Measurements from ENCODE around the gene RHEB. TPM values are rescaled to one million over a fixed set of nuclear protein-coding genes. Genes with fewer than 3 reads are reported as not detected.

RHEB gene
- total and polyA plus RNA-seq, 2 of the 13 experiments (the other 11 are each of a cell fraction or from before 2014, with no cell fraction given): 55.0 to 77.6 TPM

DNA sequence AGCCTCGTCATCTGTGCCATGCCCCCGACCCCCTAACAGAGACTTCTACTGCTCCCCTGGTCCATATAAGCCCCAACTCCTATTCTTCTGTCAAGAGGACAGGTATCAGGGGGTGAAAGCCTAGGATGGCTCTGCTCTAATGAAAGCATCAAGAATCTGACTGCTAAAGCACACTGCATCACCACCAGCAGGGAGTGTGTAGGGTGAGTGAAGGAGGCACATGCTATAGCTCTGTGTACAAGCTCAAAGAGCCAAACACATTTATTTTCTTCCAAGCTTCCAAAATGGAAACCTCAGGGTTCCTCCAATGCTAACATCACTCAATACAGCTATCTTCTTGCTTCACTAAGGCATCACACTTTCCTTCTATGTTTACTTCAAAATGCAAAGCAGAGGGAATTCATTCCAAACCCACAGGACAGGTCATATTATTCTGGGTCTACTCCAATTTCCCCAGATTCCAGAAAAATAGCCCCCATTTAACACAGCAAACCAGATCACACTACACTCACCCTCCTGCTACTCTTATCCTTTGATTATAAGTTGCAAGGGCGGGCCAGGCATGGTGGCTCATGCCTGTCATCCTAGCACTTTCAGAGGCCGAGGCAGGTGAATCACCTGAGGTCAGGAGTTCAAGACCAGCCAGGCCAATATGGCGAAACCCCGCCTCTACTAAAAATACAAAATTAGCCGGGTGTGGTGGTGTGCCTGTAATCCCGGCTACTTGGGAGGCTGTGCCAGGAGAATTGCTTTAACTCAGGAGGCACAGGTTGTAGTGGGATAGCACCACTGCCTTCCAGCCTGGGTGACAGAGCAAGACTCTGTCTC is 36.6 kb downstream of the RHEB start:
- no peak for FAIRE-seq
- BruUV-seq (replicated peaks): no TSS peak
- in situ Hi-C loops (cut with HindIII; ENCODE audit: extremely low pct_ligation_motif_present, low pct_unique_long_range_greater_than_20kb) (no loop called here), intact Hi-C loops (cut with micrococcal nuclease; ENCODE audit: unreplicated experiment) (no loop called here)
- no peak for ATAC-seq
- no peaks in the 10 kb centered on the region for H3K9me3 ChIP-seq (ENCODE audit: low read length)
- TF ChIP-seq HCFC1 (IDR thresholded peaks at IDR 0.05; ENCODE audit: low read depth, low read length): no peak
- TF ChIP-seq, protein P1, sequence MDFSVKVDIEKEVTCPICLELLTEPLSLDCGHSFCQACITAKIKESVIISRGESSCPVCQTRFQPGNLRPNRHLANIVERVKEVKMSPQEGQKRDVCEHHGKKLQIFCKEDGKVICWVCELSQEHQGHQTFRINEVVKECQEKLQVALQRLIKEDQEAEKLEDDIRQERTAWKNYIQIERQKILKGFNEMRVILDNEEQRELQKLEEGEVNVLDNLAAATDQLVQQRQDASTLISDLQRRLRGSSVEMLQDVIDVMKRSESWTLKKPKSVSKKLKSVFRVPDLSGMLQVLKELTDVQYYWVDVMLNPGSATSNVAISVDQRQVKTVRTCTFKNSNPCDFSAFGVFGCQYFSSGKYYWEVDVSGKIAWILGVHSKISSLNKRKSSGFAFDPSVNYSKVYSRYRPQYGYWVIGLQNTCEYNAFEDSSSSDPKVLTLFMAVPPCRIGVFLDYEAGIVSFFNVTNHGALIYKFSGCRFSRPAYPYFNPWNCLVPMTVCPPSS (IDR thresholded peaks at IDR 0.05): no peak
- no peak for TF ChIP-seq NR3C1 (CRISPR knock-in tag; IDR thresholded peaks at IDR 0.05)
- TF ChIP-seq, protein P2, sequence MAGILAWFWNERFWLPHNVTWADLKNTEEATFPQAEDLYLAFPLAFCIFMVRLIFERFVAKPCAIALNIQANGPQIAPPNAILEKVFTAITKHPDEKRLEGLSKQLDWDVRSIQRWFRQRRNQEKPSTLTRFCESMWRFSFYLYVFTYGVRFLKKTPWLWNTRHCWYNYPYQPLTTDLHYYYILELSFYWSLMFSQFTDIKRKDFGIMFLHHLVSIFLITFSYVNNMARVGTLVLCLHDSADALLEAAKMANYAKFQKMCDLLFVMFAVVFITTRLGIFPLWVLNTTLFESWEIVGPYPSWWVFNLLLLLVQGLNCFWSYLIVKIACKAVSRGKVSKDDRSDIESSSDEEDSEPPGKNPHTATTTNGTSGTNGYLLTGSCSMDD (CRISPR knock-in tag; IDR thresholded peaks at IDR 0.05): no peak
- no peak for TF ChIP-seq ELF4 (CRISPR knock-in tag; IDR thresholded peaks at IDR 0.05; ENCODE audit: borderline replicate concordance)
- TF ChIP-seq PCBP2 (optimal IDR thresholded peaks at IDR 0.05; ENCODE audit: low read depth, low read length, poor library complexity, severe bottlenecking): no peak
- no peak for TF ChIP-seq SRSF9 (IDR thresholded peaks at IDR 0.05; ENCODE audit: borderline replicate concordance, insufficient read depth, low read depth, low read length, poor library complexity, severe bottlenecking)
- TF ChIP-seq PPARG (CRISPR knock-in tag; conservative IDR thresholded peaks at IDR 0.05): no peak
- no peak for TF ChIP-seq ZNF674 (CRISPR knock-in tag; IDR thresholded peaks at IDR 0.05; ENCODE audit: low read depth)
- no peak for TF ChIP-seq MED8 (CRISPR knock-in tag; IDR thresholded peaks at IDR 0.05; ENCODE audit: insufficient replicate concordance)
- H3K36me3 ChIP-seq (replicated peaks in 1 of 2; ENCODE audit: control insufficient read depth in 1 of 2, insufficient read depth in 2 of 2, low read length in 2 of 2): peaks cover 13 to 70% of the 10 kb centered on the region in 2 experiments
- no peak overlapping the region for H3K9ac ChIP-seq (ENCODE audit: insufficient read depth, low read depth, low read length)
- no peak for DNase-seq (ENCODE audit: low spot score)
- 96% methylated on average over 7 of the region's 8 CpGs for WGBS (ENCODE audit: low lambda C conversion rate)
- no peak overlapping the region for H2AFZ ChIP-seq (ENCODE audit: low read length)
- peaks cover 2% of the 10 kb centered on the region for H3K79me2 ChIP-seq (ENCODE audit: insufficient read depth, low read length)
- no peaks in the 10 kb centered on the region for H3K4me1 ChIP-seq (ENCODE audit: insufficient read depth, low read length)
- CTCF ChIA-PET (ENCODE audit: low intra/inter-chr PET ratio, low total read pairs): no interaction called here
- no peak overlapping the region for H3K4me3 ChIP-seq (replicated peaks in 1 of 3; ENCODE audit: insufficient read depth in 1 of 3, low read depth in 2 of 3, low read length in 3 of 3)
- H3K27ac ChIP-seq (ENCODE audit: extremely low read length, insufficient read depth, low read length): no peak overlapping the region
- no peak overlapping the region for H3K4me2 ChIP-seq (ENCODE audit: low read depth, low read length)
- H4K20me1 ChIP-seq (ENCODE audit: insufficient read depth, low read length): no peaks in the 10 kb centered on the region; the same call in 1 of the 2 replicates
- POLR2A ChIA-PET: no interaction called here
- no peaks in the 10 kb centered on the region for H3K27me3 ChIP-seq (ENCODE audit: control insufficient read depth in 1 of 2, insufficient read depth in 2 of 2, low read length in 2 of 2)

Data from HepG2 (cell line).